ENCODE measurements around the gene CD151.

Gene CD151

GRCh38 chr11:862696-863022 lies 29.9 kb downstream of the CD151 start:
- TF ChIP-seq FOXP2 (optimal IDR thresholded peaks at IDR 0.05; ENCODE audit: borderline replicate concordance, extremely low read depth, extremely low read length, insufficient read depth) (no peak), TAF1 (IDR thresholded peaks at IDR 0.05; ENCODE audit: borderline replicate concordance, insufficient read depth, low read length) (no peak), SIN3A (IDR thresholded peaks at IDR 0.05; ENCODE audit: borderline replicate concordance, insufficient read depth, low read length) (no peak), POLR2AphosphoS5 (IDR thresholded peaks at IDR 0.05; ENCODE audit: low read depth, low read length) (no peak)
- TF ChIP-seq, protein P1, sequence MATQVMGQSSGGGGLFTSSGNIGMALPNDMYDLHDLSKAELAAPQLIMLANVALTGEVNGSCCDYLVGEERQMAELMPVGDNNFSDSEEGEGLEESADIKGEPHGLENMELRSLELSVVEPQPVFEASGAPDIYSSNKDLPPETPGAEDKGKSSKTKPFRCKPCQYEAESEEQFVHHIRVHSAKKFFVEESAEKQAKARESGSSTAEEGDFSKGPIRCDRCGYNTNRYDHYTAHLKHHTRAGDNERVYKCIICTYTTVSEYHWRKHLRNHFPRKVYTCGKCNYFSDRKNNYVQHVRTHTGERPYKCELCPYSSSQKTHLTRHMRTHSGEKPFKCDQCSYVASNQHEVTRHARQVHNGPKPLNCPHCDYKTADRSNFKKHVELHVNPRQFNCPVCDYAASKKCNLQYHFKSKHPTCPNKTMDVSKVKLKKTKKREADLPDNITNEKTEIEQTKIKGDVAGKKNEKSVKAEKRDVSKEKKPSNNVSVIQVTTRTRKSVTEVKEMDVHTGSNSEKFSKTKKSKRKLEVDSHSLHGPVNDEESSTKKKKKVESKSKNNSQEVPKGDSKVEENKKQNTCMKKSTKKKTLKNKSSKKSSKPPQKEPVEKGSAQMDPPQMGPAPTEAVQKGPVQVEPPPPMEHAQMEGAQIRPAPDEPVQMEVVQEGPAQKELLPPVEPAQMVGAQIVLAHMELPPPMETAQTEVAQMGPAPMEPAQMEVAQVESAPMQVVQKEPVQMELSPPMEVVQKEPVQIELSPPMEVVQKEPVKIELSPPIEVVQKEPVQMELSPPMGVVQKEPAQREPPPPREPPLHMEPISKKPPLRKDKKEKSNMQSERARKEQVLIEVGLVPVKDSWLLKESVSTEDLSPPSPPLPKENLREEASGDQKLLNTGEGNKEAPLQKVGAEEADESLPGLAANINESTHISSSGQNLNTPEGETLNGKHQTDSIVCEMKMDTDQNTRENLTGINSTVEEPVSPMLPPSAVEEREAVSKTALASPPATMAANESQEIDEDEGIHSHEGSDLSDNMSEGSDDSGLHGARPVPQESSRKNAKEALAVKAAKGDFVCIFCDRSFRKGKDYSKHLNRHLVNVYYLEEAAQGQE (IDR thresholded peaks at IDR 0.05; ENCODE audit: insufficient read depth in 1 of 2, low read depth in 2 of 2, low read length in 2 of 2) = no peak

- no peak for TF ChIP-seq POLR2AphosphoS5 (IDR thresholded peaks at IDR 0.05; ENCODE audit: low read depth, low read length)
- no peak for TF ChIP-seq FOXP2 (optimal IDR thresholded peaks at IDR 0.05; ENCODE audit: borderline replicate concordance, extremely low read depth, extremely low read length, insufficient read depth)
- no peak for TF ChIP-seq TAF1 (IDR thresholded peaks at IDR 0.05; ENCODE audit: borderline replicate concordance, insufficient read depth, low read length)
- no peak for TF ChIP-seq SIN3A (IDR thresholded peaks at IDR 0.05; ENCODE audit: borderline replicate concordance, insufficient read depth, low read length)
These were observed 30.5 kb downstream of the CD151 start for GRCh38 chr11:863023-863909.

GRCh38 chr11:863910-864827 lies 31.4 kb downstream of the CD151 start:
- TF ChIP-seq, protein P1 (IDR thresholded peaks at IDR 0.05; ENCODE audit: insufficient read depth in 1 of 2, low read depth in 2 of 2, low read length in 2 of 2) = no peak
- TF ChIP-seq SIN3A (IDR thresholded peaks at IDR 0.05; ENCODE audit: borderline replicate concordance, insufficient read depth, low read length) (no peak), POLR2AphosphoS5 (IDR thresholded peaks at IDR 0.05; ENCODE audit: low read depth, low read length) (peak; percentile 44; the same call in 1 of the 2 replicates), TAF1 (IDR thresholded peaks at IDR 0.05; ENCODE audit: borderline replicate concordance, insufficient read depth, low read length) (no peak), FOXP2 (optimal IDR thresholded peaks at IDR 0.05; ENCODE audit: borderline replicate concordance, extremely low read depth, extremely low read length, insufficient read depth) (no peak)

DNA sequence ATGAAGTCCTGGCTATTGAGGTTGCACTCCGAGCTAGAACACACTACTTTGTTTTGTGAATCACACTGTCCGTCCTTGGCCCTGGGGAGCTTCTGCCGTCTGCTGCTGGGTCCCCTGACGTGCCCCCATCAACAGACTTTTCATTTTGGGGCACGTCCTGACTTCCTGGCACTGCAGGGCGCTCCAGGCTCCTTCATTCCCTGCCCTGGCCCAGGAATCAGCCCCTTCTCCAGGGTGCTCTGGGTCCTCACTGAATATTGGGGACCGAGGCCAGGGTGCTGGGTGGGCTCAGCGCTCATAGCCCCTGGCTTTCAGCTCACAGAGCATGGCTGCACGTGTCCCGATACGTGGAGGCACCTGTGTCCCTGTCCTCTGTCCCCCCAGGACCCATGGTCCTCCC lies 32.1 kb downstream of the CD151 start:
- no peak for TF ChIP-seq TAF1 (IDR thresholded peaks at IDR 0.05; ENCODE audit: borderline replicate concordance, insufficient read depth, low read length)
- TF ChIP-seq, protein P1 (IDR thresholded peaks at IDR 0.05; ENCODE audit: insufficient read depth in 1 of 2, low read depth in 2 of 2, low read length in 2 of 2) = no peak
- no peak for TF ChIP-seq SIN3A (IDR thresholded peaks at IDR 0.05; ENCODE audit: borderline replicate concordance, insufficient read depth, low read length)
- TF ChIP-seq FOXP2 (optimal IDR thresholded peaks at IDR 0.05; ENCODE audit: borderline replicate concordance, extremely low read depth, extremely low read length, insufficient read depth) = no peak
- no peak for TF ChIP-seq POLR2AphosphoS5 (IDR thresholded peaks at IDR 0.05; ENCODE audit: low read depth, low read length)

Data from PFSK-1 (cell line).